ENCODE data around the gene APPBP2. TPM values are rescaled to one million over a fixed set of nuclear protein-coding genes. Genes with fewer than 3 reads are reported as not detected.

Gene APPBP2
- total and polyA plus RNA-seq, 9 donors = 14.4 to 72.1 (median 53.1) TPM

GRCh38 chr17:60508384-60508980, 17.6 kb downstream of the APPBP2 start:
- no peak for DNase-seq
- no peaks in the 10 kb centered on the region for H3K36me3 ChIP-seq
- no peak overlapping the region for H3K4me3 ChIP-seq
- WGBS, 3 donors = 33 to 52% (median 39%) methylated on average over 1 of the region's 1 CpG
- intact Hi-C loops (cut with DNase I) = no loop called here
- peaks cover 15% of the 10 kb centered on the region for H3K4me1 ChIP-seq (ENCODE audit: insufficient read depth)
- H3K9me3 ChIP-seq = no peaks in the 10 kb centered on the region
- no peaks in the 10 kb centered on the region for H3K27me3 ChIP-seq
- TF ChIP-seq CTCF (IDR thresholded peaks at IDR 0.05) = no peak
- no peak for TF ChIP-seq POLR2A (IDR thresholded peaks at IDR 0.05)
- TF ChIP-seq EP300 (IDR thresholded peaks at IDR 0.05) = no peak
- no peak overlapping the region for H3K27ac ChIP-seq

DNA sequence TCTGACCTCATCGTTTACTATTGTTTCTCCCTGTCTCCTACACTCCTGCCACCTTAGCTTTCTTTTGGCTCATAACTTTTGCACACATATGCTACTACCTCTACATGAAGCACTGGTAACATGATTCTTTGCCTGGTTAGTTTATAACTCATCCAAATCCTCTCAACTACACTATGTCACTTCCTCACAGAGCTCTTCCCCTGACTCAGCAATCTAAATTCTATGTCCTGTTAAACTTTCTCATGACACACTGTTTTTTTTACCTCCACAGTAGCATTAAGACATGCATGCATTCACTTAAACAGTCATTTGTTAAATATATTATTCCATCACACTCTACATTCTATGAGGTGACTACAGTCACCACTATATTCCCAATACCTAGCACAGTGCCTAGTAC, 19.7 kb downstream of the APPBP2 start:
- intact Hi-C loops (cut with DNase I) = no loop called here
- no peak for TF ChIP-seq EP300 (IDR thresholded peaks at IDR 0.05)
- TF ChIP-seq POLR2A (IDR thresholded peaks at IDR 0.05) = no peak
- no peak for TF ChIP-seq CTCF (IDR thresholded peaks at IDR 0.05)
- WGBS, 3 donors = 49 to 70% (median 66%) methylated on average over 1 of the region's 1 CpG
- H3K27me3 ChIP-seq = no peaks in the 10 kb centered on the region
- DNase-seq = no peak
- H3K4me1 ChIP-seq (ENCODE audit: insufficient read depth) = peaks cover 19% of the 10 kb centered on the region
- no peaks in the 10 kb centered on the region for H3K9me3 ChIP-seq
- no peaks in the 10 kb centered on the region for H3K36me3 ChIP-seq
- H3K27ac ChIP-seq = no peak overlapping the region
- H3K4me3 ChIP-seq = no peak overlapping the region

GRCh38 chr17:60502145-60502544, 23.9 kb downstream of the APPBP2 start:
- peaks cover 10% of the 10 kb centered on the region for H3K4me1 ChIP-seq (ENCODE audit: insufficient read depth)
- no peak for TF ChIP-seq EP300 (IDR thresholded peaks at IDR 0.05)
- TF ChIP-seq POLR2A (IDR thresholded peaks at IDR 0.05) = no peak
- no peak for TF ChIP-seq CTCF (IDR thresholded peaks at IDR 0.05)
- no peaks in the 10 kb centered on the region for H3K36me3 ChIP-seq
- intact Hi-C loops (cut with DNase I) = no loop called here
- H3K27ac ChIP-seq = no peak overlapping the region
- H3K4me3 ChIP-seq = no peak overlapping the region
- H3K9me3 ChIP-seq = no peaks in the 10 kb centered on the region
- no peak for DNase-seq
- no peaks in the 10 kb centered on the region for H3K27me3 ChIP-seq
- 88 to 93% (median 92%) methylated on average over 4 of the region's 4 CpGs for WGBS, 3 donors

DNA sequence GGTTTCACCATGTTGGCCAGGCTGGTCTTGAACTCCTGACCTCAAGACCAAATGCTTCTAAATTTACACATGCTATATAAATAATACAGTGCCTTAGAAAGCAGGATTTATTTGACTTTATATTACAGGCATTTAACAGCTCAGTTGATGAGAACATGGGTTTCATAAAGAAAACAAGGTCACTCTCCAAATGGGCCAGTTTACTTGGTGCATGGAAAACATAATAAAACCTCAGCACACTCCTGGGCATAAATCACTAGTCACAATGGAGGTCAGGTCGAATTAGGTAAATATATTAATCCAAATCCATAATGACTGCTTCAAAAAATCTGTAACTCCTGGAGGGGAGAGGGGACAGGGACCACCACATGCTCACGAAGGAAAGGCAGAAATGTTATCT, 24.5 kb downstream of the APPBP2 start:
- Histone ChIP-seq H3K4me3 (no peak overlapping the region), H3K4me1 (ENCODE audit: insufficient read depth) (peaks cover 9% of the 10 kb centered on the region), H3K27me3 (no peaks in the 10 kb centered on the region), H3K36me3 (no peaks in the 10 kb centered on the region), H3K9me3 (no peaks in the 10 kb centered on the region), H3K27ac (no peak overlapping the region)
- TF ChIP-seq EP300 (IDR thresholded peaks at IDR 0.05) (no peak), POLR2A (IDR thresholded peaks at IDR 0.05) (no peak), CTCF (IDR thresholded peaks at IDR 0.05) (no peak)
- 60 to 70% (median 62%) methylated on average over 2 of the region's 2 CpGs for WGBS, 3 donors
- intact Hi-C loops (cut with DNase I) = no loop called here
- no peak for DNase-seq
